HL-60 (cell line): ENCODE results near the gene ELAVL3.
"Not testable (repeated sequence)": the region's sequence is repeated elsewhere in the genome, so short reads cannot be mapped to it uniquely, and the experiment has no call there.

Experiments
- DNase-seq, 2 experiments: peaks; one replicate each; pipeline ENCODE4 v3.0.0-alpha.2; 2010 to 2020; ENCODE audit warnings: low read depth in 1 of 2, low spot score in 1 of 2
- H3K27ac ChIP-seq: fragments of 250-450 bp; sonication (Bioruptor Pico); replicated peaks from 2 replicates; pipeline ENCODE4 v1.5.1; 2020; ENCODE audit warnings: mild to moderate bottlenecking, moderate library complexity
- H3K27me3 ChIP-seq: fragments of 250-450 bp; sonication (Bioruptor Pico); 2 replicates; pipeline ENCODE4 v1.5.1; 2021; ENCODE audit warnings: mild to moderate bottlenecking, moderate library complexity; ENCODE audit not compliant: insufficient read depth, poor library complexity, severe bottlenecking
- H3K4me3 ChIP-seq: replicated peaks from 2 replicates; pipeline ENCODE4 v1.5.1; 2011; ENCODE audit warnings: mild to moderate bottlenecking, control low read depth, low read length; ENCODE audit not compliant: insufficient read depth
- GABPA ChIP-seq: IDR thresholded peaks from 2 replicates; pipeline ENCODE4 v1.6.1; 2012; ENCODE audit warnings: low read depth
- POLR2AphosphoS5 ChIP-seq: IDR thresholded peaks from 2 replicates; pipeline ENCODE4 v1.6.1; 2012; ENCODE audit warnings: low read depth
- SPI1 ChIP-seq: IDR thresholded peaks from 2 replicates; pipeline ENCODE4 v1.6.1; 2012; ENCODE audit warnings: low read depth, mild to moderate bottlenecking, borderline replicate concordance
- TF ChIP-seq, protein P1 (sequence below): IDR thresholded peaks from 2 replicates; pipeline ENCODE4 v1.6.1; 2012; ENCODE audit warnings: low read depth; ENCODE audit not compliant: insufficient replicate concordance
- TF ChIP-seq, protein P2 (sequence below): IDR thresholded peaks from one replicate; pipeline ENCODE4 v1.5.1; 2011; ENCODE audit warnings: low read length, control low read depth, inconsistent platforms; ENCODE audit not compliant: insufficient read depth

ELAVL3 gene

DNA sequence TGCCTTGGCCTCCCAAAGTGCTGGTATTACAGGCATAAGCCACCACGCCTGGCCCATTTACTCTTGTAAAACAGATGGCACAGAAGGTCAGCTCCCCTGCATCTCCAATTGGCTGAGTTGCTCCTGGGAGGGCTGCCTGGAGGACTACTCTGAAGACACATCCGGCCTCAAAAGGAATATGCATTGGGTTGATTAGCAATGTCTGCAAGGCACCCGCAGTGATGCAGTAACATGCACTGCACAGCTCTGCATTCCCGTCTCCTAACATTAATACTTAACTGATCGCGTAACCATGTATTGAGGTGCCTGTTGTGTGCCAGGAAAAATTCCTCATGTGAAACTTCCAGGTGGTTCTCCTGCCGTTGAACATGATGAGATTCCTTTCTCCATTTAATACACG lies 5.0 kb downstream of the ELAVL3 start:
- H3K27me3 ChIP-seq: peaks cover 27% of the 10 kb centered on the region
- DNase-seq: no peak
- H3K27ac ChIP-seq: no peak overlapping the region
- TF ChIP-seq GABPA: no peak
- TF ChIP-seq POLR2AphosphoS5: no peak
- TF ChIP-seq, protein P1, sequence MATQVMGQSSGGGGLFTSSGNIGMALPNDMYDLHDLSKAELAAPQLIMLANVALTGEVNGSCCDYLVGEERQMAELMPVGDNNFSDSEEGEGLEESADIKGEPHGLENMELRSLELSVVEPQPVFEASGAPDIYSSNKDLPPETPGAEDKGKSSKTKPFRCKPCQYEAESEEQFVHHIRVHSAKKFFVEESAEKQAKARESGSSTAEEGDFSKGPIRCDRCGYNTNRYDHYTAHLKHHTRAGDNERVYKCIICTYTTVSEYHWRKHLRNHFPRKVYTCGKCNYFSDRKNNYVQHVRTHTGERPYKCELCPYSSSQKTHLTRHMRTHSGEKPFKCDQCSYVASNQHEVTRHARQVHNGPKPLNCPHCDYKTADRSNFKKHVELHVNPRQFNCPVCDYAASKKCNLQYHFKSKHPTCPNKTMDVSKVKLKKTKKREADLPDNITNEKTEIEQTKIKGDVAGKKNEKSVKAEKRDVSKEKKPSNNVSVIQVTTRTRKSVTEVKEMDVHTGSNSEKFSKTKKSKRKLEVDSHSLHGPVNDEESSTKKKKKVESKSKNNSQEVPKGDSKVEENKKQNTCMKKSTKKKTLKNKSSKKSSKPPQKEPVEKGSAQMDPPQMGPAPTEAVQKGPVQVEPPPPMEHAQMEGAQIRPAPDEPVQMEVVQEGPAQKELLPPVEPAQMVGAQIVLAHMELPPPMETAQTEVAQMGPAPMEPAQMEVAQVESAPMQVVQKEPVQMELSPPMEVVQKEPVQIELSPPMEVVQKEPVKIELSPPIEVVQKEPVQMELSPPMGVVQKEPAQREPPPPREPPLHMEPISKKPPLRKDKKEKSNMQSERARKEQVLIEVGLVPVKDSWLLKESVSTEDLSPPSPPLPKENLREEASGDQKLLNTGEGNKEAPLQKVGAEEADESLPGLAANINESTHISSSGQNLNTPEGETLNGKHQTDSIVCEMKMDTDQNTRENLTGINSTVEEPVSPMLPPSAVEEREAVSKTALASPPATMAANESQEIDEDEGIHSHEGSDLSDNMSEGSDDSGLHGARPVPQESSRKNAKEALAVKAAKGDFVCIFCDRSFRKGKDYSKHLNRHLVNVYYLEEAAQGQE: no peak
- TF ChIP-seq, protein P2, sequence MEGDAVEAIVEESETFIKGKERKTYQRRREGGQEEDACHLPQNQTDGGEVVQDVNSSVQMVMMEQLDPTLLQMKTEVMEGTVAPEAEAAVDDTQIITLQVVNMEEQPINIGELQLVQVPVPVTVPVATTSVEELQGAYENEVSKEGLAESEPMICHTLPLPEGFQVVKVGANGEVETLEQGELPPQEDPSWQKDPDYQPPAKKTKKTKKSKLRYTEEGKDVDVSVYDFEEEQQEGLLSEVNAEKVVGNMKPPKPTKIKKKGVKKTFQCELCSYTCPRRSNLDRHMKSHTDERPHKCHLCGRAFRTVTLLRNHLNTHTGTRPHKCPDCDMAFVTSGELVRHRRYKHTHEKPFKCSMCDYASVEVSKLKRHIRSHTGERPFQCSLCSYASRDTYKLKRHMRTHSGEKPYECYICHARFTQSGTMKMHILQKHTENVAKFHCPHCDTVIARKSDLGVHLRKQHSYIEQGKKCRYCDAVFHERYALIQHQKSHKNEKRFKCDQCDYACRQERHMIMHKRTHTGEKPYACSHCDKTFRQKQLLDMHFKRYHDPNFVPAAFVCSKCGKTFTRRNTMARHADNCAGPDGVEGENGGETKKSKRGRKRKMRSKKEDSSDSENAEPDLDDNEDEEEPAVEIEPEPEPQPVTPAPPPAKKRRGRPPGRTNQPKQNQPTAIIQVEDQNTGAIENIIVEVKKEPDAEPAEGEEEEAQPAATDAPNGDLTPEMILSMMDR: no peak
- no peak for TF ChIP-seq SPI1
- no peak overlapping the region for H3K4me3 ChIP-seq

DNA sequence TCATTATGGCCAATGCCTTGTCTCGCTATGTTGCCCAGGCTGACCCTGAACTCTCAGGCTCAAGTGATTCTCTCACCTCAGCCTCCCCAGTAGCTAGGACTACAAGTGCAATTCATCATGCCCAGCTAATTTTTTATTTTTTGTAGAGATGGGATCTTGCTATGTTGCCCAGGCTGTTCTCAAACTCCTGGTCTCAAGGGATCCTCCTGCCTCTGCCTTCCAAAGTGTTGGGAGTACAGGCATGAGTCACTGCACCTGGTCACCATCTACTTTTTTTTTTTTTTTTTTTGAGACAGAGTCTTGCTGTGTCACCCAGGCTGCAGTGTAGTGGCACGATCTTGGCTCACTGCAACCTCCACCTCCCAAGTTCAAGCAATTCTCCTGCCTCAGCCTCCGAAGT lies 5.5 kb downstream of the ELAVL3 start:
- H3K27ac ChIP-seq, DNase-seq, H3K4me3 ChIP-seq: not testable (repeated sequence)
- H3K27me3 ChIP-seq: peaks cover 25% of the 10 kb centered on the region

DNA sequence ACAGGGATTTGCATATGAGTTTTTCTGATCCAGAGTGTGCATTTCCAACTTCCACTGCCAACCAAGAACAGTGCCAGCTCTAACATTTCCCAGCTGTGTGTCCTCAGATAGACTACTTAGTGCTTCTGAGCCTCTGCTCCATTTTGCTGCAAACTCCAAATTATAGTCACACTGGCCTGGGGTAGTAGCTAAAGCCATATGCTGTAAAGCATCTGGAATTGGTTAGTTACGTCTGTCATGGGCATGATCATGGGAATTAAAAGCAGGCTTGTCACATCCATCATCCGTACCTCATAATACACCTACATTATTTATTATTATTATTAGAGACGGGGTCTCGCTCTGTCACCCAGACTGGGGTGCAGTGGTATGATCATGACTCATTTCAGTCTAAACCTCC lies 7.1 kb downstream of the ELAVL3 start:
- H3K4me3 ChIP-seq: no peak overlapping the region
- H3K27ac ChIP-seq: no peak overlapping the region
- DNase-seq: no peak
- no peak for TF ChIP-seq GABPA
- TF ChIP-seq POLR2AphosphoS5: no peak
- TF ChIP-seq, protein P1: no peak
- TF ChIP-seq SPI1: no peak
- TF ChIP-seq, protein P2: no peak
- H3K27me3 ChIP-seq: peaks cover 16% of the 10 kb centered on the region

DNA sequence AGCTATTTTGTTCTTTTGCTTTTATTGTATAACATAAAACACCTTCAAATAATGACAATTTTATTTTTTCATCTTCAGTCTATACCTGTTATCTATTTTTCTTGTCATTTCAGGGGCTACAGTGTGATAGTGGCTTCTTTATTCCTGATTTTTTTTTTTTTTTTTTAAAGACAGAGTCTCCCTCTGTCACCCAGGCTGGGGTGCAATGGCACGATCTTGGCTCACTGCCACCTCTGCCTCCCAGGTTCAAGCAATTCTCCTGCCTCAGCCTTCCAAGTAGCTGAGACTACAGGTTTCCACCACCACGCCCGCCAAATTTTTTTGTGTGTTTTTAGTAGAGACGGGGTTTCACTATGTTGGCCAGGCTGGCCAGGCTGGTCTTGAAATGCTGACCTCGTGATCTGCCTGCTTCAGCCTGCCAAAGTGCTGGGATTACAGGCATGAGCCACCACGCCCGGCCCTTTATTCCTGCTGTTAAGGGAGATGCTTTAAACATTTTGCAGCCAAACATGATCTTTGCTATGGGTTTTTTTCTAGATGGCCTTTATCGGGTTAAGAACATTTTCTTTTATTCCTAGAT lies 12.5 kb downstream of the ELAVL3 start:
- not testable (repeated sequence) for DNase-seq, H3K4me3 ChIP-seq, H3K27ac ChIP-seq, H3K27me3 ChIP-seq

DNA sequence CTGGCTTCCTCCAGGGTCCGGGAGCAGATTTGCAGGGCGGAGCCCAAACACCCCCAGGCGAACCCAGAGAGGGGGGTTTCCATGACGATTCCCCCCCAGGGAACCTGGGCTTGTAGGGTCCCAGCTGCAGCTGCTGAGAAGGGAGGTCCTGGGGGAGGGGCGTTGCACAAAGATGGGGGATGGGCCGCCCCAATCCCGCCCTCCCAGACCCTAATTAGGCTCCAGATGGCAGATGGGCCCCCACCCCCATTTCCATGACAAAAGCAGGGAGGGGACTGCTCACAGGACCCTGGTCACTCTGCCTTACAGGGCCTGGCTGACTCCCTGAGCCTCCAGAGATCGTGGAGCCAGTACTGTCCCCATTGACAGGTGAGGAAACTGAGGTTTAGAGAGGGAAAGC lies 15.2 kb downstream of the ELAVL3 start:
- H3K27ac ChIP-seq: no peak overlapping the region
- no peak for DNase-seq
- no peak overlapping the region for H3K4me3 ChIP-seq
- TF ChIP-seq GABPA (no peak), POLR2AphosphoS5 (no peak), SPI1 (no peak)
- TF ChIP-seq, protein P2: no peak
- TF ChIP-seq, protein P1: no peak
- H3K27me3 ChIP-seq: no peaks in the 10 kb centered on the region
